Measurements from ENCODE around the gene APOBEC2. TPM values are rescaled to one million over a fixed set of nuclear protein-coding genes. Genes with fewer than 3 reads are reported as not detected.
A peak's percentile ranks its signal among the peaks of the same experiment; 100 is the strongest.

APOBEC2 gene
- total and polyA plus RNA-seq, 9 of the 15 experiments (the other 6 are each of a cell fraction or from before 2014, with no cell fraction given): 0.25 to 1.6 TPM; not detected in 7

GRCh38 chr6:41027799-41028560 lies 25.0 kb upstream of the APOBEC2 start (continued):
- TF ChIP-seq PATZ1 (CRISPR knock-in tag; IDR thresholded peaks at IDR 0.05; ENCODE audit: borderline replicate concordance) (no peak), ZNF354B (CRISPR knock-in tag; IDR thresholded peaks at IDR 0.05) (0 out of 2 replicates have a peak, but pooled peaks have one; percentile 28), ZBTB43 (CRISPR knock-in tag; IDR thresholded peaks at IDR 0.05) (no peak), E2F8 (IDR thresholded peaks at IDR 0.05; ENCODE audit: low read depth, partially characterized antibody) (no peak), CC2D1A (IDR thresholded peaks at IDR 0.05) (0 out of 2 replicates have a peak, but pooled peaks have one; percentile 29), DACH1 (IDR thresholded peaks at IDR 0.05; ENCODE audit: partially characterized antibody) (peak; percentile 20), SRSF3 (IDR thresholded peaks at IDR 0.05; ENCODE audit: insufficient read depth, low read length) (no peak), ZNF263 (CRISPR knock-in tag; IDR thresholded peaks at IDR 0.05; ENCODE audit: borderline replicate concordance) (no peak), ZC3H4 (CRISPR knock-in tag; IDR thresholded peaks at IDR 0.05; ENCODE audit: borderline replicate concordance) (no peak), TAF7 (tag; IDR thresholded peaks at IDR 0.05) (no peak), PHTF2 (CRISPR knock-in tag; IDR thresholded peaks at IDR 0.05) (no peak), ZBTB7A (IDR thresholded peaks at IDR 0.05; ENCODE audit: borderline replicate concordance, control insufficient read depth, low read depth, low read length) (no peak; the same call in 1 of the 2 replicates), JUN (IDR thresholded peaks at IDR 0.05; ENCODE audit: borderline replicate concordance, low read depth, low read length) (no peak), JUN (CRISPR knock-in tag; IDR thresholded peaks at IDR 0.05; ENCODE audit: borderline replicate concordance) (0 out of 2 replicates have a peak, but pooled peaks have one; percentile 51), ARHGAP35 (IDR thresholded peaks at IDR 0.05; ENCODE audit: partially characterized antibody) (no peak), PHB (CRISPR knock-in tag; IDR thresholded peaks at IDR 0.05) (no peak), BACH1 (tag; IDR thresholded peaks at IDR 0.05) (no peak), CBX2 (IDR thresholded peaks at IDR 0.05; ENCODE audit: insufficient read depth, low read length, poor library complexity, severe bottlenecking) (no peak)
- TF ChIP-seq, protein P1, sequence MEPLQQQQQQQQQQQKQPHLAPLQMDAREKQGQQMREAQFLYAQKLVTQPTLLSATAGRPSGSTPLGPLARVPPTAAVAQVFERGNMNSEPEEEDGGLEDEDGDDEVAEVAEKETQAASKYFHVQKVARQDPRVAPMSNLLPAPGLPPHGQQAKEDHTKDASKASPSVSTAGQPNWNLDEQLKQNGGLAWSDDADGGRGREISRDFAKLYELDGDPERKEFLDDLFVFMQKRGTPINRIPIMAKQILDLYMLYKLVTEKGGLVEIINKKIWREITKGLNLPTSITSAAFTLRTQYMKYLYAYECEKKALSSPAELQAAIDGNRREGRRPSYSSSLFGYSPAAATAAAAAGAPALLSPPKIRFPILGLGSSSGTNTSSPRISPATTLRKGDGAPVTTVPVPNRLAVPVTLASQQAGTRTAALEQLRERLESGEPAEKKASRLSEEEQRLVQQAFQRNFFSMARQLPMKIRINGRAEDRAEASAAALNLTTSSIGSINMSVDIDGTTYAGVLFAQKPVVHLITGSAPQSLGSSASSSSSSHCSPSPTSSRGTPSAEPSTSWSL (CRISPR knock-in tag; IDR thresholded peaks at IDR 0.05; ENCODE audit: borderline replicate concordance): 0 out of 2 replicates have a peak, but pooled peaks have one; percentile 26

Data from K562 (cell line).